Fibroblast of upper back skin (primary cell): ENCODE measurements around the gene FOXO3.
"Not testable (repeated sequence)": the region's sequence is repeated elsewhere in the genome, so short reads cannot be mapped to it uniquely, and the experiment has no call there.

ENCODE experiments used
- DNase-seq: peaks from one replicate; pipeline ENCODE4 v3.0.0-alpha.2; 2013

Gene FOXO3

DNA sequence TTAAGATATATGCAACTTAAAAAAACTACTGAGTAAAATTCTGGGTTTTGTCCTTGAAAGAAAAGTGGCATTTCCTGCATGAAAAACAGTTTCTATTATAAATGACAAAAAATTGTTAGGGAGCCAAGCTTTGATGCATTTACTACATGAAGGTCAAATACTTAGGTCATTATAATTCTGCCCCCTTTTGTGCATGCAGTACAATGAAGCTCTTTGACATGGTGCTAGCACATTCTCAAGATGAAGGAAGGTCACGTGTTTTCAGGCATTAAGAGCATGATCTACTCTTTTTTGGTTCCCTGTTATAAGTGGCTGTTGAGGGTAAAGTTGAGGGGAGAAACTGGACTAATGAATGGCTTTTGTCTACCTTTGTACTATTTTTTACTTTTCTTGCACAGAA, 72.7 kb downstream of the FOXO3 start:
- no peak for DNase-seq

GRCh38 chr6:108635505-108636226, 74.9 kb downstream of the FOXO3 start:
- no peak for DNase-seq

DNA sequence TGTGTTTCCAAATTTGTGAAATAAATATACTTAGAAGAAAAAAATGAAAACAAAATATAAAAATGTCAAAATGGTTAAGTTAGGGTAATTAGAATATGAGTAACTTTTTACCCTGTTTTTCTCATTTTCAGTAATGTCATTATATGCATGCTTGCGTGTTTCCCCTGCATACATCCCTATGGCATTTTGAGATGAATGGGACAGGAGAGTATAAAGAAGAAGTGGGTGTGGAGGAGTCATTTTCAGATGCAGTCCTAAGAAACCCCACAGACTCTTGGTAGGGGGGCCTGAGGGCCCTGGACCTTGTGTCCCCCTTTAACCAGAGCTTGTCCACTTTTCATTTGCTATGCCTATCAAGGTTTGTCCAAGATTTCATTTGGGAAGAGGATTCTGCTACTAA, 77.2 kb downstream of the FOXO3 start:
- DNase-seq, result no peak

DNA sequence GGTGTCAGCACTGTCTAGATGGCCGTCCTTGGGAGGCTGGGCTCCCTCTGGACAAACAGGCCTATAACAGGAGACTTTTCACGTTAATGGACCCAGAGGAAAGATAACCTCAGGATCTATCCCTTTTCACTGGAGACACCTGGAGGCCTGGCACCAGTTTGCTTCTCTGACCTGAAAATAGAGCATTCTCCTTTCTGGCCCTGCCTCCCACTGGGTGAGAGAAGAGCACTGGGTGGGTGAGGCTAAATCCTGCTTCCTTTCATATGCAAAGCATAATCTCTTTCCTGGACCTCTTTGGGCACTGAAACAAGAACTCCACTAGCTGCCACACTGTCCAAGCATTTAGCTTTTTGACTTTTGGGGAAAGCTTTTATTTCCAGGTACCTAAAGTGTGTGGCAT, 78.3 kb downstream of the FOXO3 start:
- no peak for DNase-seq

DNA sequence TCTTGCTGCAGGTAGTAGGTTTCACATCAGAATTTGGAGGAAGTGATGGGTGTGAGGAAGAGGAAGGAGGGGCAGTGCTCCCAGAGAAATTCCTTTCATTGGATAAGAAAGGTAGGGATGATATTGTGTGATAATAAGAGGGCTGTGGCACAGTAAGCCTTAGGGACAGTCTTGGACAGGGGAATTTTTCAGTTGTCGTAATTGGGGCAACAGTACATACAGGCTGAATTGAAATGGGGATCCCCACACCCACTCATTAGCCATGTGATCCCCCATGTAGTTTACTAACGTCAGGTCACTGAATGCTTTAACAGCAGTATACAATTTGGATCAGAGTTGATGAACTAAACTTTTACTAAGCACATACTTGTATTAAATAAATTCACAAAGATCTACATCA, 79.4 kb downstream of the FOXO3 start:
- DNase-seq, result no peak

GRCh38 chr6:108643184-108643583, 82.5 kb downstream of the FOXO3 start:
- no peak for DNase-seq

GRCh38 chr6:108644252-108644651, 83.5 kb downstream of the FOXO3 start:
- no peak for DNase-seq

- DNase-seq, result peak; percentile 66
These were observed 87.5 kb downstream of the FOXO3 start for GRCh38 chr6:108648191-108648590.

DNA sequence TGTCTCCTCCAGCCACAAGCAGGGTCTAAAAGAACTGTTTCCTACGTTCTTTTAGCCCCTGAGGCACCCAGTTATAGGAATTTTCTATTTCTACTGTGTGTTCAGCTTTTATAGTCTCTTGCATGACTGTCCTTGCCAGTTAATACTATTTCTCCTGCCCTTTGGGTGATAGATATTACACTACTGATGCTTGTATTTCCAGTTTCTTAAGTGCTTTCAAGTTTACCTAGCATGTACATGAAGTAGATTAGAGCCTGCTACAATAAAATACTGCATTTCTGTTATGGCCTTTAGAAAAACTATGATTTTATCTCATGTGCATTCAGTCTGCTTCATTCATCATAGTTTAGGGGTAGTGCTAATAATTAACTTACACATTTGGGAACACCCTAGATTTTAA, 89.6 kb downstream of the FOXO3 start:
- DNase-seq, result no peak

DNA sequence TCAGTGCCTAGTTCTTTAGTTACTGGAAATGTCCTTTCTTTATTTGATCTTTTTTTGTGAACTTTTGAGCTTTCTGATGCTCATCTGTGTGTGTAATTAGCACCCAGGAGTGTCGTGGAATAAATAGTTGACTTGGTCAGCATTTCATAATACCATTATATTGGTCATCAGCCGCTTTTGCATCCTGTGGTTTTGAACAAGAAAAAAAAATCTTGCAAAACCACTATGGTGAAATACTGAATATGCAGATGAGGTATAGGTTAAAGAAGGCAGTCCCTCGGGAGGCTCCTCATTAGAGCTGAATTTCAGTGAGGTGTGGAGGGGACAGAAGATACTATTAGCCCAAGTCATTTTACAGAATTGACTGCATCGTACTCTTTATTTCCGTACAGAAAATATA, 90.1 kb downstream of the FOXO3 start:
- peak; percentile 72 for DNase-seq

DNA sequence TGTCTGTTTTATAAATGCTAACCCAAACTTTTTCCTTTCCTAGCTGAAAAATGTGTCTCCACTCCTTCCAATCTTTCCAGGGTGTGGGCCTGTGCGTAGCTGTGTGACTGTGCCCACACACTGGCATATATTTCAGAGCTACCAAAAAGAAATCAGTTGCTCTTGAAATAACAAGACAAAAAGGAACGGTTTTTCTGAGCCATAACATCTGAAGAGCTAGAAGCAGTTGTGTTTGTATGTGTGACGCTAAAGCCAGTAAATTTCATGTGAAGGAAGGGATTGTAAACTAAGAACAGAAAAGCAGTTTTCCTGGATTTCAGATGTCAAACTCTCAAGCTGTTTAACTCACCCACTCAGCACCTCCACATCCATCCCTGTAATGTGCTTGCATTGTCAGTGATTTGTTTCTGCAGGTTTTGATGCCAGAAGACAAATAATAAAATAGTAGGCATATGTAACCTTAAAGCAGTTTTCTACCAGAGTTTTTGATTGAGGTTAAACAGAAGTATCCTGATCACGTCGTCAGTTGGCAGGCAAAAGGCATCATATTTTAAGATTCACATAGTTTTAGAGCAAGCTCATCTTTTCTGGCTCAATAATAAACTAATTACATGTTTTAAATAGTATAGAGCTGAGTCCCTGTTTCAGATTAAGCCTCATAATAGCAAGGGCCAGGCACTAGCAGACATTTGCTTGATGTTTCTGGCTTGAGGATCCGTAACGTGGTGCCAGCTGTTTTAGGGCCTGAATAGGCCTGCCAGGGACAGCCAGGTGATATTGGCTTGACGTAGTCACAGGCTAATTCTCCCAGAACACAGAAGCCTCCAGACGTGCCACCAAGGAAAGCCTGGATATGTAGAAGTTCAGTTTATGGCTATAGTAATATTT, 90.9 kb downstream of the FOXO3 start:
- peak; percentile 96 for DNase-seq

GRCh38 chr6:108652375-108652774, 91.7 kb downstream of the FOXO3 start:
- no peak for DNase-seq

DNA sequence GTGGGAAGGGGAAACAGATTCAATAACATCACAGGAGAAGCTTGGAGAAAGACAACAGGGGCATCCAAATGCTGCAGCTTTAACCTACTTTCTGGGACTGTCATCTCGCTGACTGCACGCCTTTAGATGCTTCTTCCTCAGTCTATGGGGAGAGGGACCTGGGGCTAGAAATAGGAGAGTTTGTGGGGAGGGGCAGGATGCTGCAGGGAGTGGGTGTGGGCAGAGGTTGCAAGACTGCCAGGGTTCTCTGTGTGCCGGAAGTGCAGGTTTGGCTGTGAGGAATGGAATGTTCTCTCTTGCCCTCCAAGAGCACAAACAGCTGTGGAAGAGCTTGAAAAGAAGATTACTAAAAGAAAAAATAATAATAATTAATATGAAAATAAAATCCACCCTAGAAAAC, 93.2 kb downstream of the FOXO3 start:
- DNase-seq, result peak; percentile 41

DNA sequence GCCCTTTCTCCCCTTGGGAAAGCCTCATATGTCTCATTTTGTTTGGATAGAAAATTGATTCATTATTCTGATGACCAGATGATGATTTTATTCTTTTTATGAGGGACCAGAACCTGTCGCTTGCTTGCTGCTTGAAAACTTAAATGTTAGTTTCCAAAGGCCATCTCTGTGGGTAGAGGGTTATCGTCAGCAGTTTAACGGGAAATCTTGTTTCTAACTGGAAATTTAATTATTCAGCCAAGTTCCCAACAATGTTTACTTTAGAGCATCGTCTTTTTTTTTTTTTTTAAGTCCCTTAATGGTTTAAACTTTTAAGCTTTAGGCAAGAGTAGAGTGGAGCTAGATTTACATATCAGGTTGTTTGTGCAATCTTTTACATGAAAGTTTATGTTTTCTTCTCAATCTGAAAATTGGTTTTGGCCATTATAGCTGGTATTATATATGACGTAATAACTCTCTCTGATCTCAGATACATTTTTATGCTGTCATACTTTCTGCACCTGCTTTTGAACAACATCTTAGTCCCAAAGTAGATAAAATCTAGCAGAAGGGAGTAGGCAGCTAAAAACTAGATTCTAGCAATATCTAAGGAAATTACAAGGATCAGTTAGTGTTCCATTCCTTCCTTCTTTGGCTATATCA, 93.9 kb downstream of the FOXO3 start:
- DNase-seq, result no peak

DNA sequence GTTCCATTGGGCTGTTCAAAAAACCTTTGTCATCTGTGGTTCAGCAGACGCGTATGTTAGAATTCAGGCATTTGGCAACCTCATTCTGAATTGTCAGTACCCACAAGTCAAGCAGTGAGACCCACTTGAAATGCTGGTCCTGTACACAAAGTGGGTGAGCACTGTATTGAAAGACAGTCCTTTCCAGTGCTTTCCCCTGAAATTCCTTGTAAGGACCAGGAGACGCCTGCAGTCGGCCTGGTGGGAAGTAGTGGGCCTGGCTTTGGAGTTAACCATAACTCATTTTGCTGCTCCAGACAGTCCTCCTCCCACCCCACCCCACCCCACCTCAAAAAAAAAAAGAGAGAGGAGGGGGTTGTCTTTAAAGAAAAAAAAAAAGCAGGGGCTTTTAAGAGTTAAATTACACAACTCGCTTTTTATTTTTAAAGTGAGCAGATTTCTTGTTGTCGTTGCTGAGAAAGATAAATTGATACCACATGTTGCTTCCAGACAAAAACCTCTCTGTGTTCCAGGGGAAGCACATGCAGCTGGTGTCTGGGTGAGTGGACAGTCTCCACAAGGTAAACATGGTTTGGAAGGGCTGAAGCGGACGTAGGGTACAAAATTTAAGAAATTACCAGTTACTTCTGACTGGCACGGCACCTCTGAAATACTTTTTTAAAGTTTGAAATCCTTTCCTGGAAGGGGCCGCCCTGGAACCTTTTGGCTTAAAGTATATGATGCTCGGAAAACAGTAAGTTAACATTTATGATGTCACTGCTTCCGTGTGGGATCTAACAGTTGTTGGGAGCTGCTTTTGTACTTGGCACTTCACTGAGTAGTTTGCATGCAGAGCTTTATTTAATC, 95.3 kb downstream of the FOXO3 start:
- DNase-seq, result peak; percentile 88

DNA sequence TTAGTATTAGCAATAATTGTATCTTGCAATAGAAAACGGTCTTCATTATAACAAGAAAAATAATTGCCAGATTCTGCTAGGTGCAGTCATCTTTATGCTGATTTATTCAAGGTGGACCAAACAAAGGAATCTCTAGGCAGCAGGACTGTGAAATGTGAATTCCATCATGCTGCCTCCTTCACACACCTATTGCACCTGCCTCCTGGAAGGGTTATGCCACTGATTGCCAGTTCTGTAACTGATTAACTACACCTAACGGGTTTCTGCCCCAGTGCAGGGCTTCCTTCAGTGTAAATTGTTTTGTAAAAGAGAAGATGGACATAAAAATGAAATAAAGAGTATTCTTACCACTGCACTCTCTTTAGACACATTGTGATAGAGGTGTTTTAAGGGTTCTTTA, 96.1 kb downstream of the FOXO3 start:
- no peak for DNase-seq

GRCh38 chr6:108658174-108658573, 97.5 kb downstream of the FOXO3 start:
- no peak for DNase-seq

- not testable (repeated sequence) for DNase-seq
These were observed 98.1 kb downstream of the FOXO3 start for GRCh38 chr6:108658785-108659184.

- no peak for DNase-seq
These were observed 99.5 kb downstream of the FOXO3 start for GRCh38 chr6:108660251-108660650.

- DNase-seq, result peak; percentile 68
These were observed 100.7 kb downstream of the FOXO3 start for GRCh38 chr6:108661430-108661829.

DNA sequence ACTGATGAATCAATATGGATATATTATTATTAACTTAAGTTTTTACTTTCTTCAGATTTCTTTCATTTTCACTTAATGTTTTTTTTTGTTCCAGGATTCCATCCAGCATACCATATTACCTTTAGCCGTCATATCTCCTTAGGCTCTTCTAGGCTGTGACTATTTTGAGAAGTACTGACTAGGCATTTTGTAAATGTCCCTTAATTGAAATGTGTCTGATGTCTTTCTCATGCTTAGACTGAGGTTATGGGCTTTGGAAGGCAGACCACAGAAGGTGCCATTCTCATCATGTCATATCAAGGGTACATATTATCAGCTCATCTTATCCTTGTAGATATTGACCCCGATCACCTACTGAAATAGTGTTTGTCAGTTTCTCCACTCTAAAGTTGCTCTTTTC, 101.3 kb downstream of the FOXO3 start:
- no peak for DNase-seq

DNA sequence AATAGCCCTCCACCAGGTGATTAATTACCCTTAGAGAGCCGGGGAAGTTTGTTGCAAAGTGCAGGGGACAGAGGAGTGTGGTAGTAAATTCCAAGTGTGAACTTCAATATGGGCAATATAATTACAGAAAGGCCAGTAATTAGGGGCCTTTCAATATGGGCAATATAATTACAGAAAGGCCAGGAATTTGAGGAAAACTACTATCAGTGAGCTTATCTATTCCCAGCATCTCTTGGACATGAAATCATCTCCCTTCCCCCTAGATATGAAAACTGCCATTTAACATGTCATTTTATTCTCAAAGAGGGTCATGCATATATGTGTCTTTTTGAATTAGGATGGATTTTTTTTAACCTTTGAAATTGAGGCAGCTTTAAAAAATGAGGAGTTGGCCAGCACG, 102.0 kb downstream of the FOXO3 start:
- no peak for DNase-seq
